Adipocyte (in vitro differentiated cells): ENCODE data around the gene SLC25A12.
A peak's percentile ranks its signal among the peaks of the same experiment; 100 is the strongest.

Experiments
- DNase-seq: peaks from one replicate; pipeline ENCODE4 v3.0.0-alpha.2; 2015; ENCODE audit warnings: low read depth
- H3K27me3 ChIP-seq: replicated peaks from 2 replicates; pipeline ENCODE4 v1.7.0; 2013; ENCODE audit warnings: mild to moderate bottlenecking, low read length, moderate library complexity; ENCODE audit not compliant: control insufficient read depth, insufficient read depth
- H3K36me3 ChIP-seq: 2 replicates; pipeline ENCODE4 v1.7.0; 2013; ENCODE audit warnings: low read length, mild to moderate bottlenecking, moderate library complexity; ENCODE audit not compliant: control insufficient read depth, insufficient read depth, severe bottlenecking
- H3K4me1 ChIP-seq: 2 replicates; pipeline ENCODE4 v1.7.0; 2013; ENCODE audit warnings: mild to moderate bottlenecking, low read length, moderate library complexity; ENCODE audit not compliant: control insufficient read depth, insufficient read depth
- H3K4me3 ChIP-seq: 2 replicates; pipeline ENCODE4 v1.7.0; 2013; ENCODE audit warnings: mild to moderate bottlenecking, low read length, moderate library complexity
- H3K9ac ChIP-seq: 2 replicates; pipeline ENCODE4 v1.7.0; 2013; ENCODE audit warnings: mild to moderate bottlenecking, low read length, moderate library complexity
- H3K9me3 ChIP-seq: 2 replicates; pipeline ENCODE4 v1.7.0; 2013; ENCODE audit warnings: mild to moderate bottlenecking, low read length, moderate library complexity; ENCODE audit not compliant: control insufficient read depth

The SLC25A12 gene

DNA sequence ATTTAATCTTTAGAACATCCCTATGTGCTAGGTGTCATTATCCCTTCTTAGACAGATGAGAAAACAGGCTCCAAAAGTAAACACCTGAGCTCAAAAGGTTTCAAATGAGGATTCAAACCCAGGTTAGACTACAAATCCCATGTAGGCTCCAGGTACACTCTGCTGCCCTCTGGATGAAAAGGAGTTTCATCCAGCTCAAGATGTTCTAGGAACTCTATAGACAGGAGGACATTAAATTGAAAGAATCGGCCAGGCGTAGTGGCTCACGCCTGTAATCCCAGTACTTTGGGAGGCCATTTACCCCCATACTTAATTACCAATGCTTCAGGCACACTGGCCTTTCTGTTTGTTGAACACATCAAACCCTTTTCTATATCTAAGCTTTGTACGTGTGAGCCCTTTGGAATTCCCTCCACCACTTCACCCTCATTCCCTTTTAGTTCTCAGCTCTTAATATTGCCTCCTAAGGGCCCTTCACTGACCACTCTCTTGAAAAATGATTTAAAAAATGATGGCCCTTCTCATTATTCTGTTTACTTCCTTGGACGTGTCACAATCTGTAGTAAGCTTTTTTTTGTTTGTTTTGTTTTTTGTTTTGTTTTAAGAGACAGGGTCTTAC, 10.7 kb downstream of the SLC25A12 start:
- Histone ChIP-seq H3K4me1 (peaks cover 8% of the 10 kb centered on the region), H3K4me3 (no peak overlapping the region), H3K27me3 (no peaks in the 10 kb centered on the region), H3K36me3 (no peaks in the 10 kb centered on the region), H3K9me3 (no peaks in the 10 kb centered on the region), H3K9ac (no peak overlapping the region)
- DNase-seq = no peak

DNA sequence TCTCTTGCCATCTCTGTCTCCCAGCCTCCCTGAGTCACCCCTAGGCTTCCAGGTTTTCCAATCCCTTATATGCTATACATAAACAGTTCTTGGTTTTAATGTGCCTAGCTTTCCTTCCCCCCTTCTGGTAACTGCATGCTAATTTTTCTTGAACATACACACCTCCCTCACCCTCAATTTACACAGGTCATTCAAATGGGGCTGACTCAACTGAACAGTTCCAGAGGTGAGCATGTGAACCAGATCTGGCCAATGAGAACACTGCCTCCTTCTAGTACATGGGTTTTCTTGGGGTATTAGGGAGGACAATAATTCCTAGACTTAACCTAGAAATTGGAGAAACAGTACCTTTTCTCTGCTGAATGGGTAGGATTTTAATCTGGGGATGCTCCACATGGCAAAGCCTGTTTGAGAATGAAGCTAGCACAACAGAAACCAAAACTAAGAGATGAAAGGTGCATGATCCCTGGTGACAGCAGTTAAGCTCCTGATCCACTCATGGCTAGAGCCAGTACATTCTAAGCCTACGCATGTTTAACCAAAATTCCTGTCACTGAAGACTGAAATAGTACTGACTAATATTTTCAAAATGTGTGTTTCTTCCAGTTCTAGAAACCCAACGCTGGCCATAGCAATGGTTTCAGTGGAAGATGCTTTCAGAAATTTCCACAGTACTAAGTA, 11.8 kb downstream of the SLC25A12 start:
- H3K36me3 ChIP-seq = no peaks in the 10 kb centered on the region
- DNase-seq = no peak
- H3K27me3 ChIP-seq = no peaks in the 10 kb centered on the region
- no peak overlapping the region for H3K4me3 ChIP-seq
- no peak overlapping the region for H3K9ac ChIP-seq
- H3K4me1 ChIP-seq = peaks cover 13% of the 10 kb centered on the region
- no peaks in the 10 kb centered on the region for H3K9me3 ChIP-seq

DNA sequence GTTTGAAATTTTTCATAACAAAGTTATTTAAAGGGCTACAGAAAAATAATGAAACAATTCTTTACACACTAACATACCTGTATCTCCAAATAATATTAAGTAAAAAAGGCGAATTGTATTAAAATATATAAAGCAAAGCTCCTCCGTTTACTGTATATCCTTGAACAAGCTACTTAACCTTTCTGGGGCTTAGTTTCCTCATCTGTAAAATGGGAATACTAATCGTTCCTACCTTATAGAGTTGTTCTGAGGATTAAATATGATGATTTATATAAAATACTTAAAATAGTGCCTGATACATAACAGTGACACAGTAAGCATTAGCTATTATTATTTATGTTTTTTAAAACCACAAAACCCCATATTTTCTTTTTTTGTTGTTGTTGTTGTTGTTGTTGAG, 13.3 kb downstream of the SLC25A12 start:
- DNase-seq = no peak
- H3K9me3 ChIP-seq = no peaks in the 10 kb centered on the region
- no peaks in the 10 kb centered on the region for H3K36me3 ChIP-seq
- H3K27me3 ChIP-seq = no peaks in the 10 kb centered on the region
- no peak overlapping the region for H3K9ac ChIP-seq
- peaks cover 13% of the 10 kb centered on the region for H3K4me1 ChIP-seq
- H3K4me3 ChIP-seq = no peak overlapping the region

DNA sequence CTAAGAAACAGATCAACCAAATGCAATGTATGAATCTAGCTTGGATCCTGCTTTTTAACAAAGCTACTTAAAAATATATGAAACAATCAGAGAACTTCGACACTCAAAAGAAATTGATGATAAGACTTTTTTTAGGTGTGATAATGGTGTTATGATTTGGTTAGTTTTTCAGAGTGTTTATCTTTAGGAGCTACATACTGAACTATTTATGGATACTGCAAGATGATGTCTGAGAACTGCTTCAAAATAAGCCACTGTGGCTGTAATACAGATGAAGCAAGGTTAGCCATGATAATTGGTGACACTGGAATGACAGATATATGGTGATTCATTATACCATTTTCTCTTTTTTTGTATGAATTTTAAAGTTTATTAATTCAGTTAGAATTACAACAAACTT, 14.2 kb downstream of the SLC25A12 start:
- DNase-seq = no peak
- no peak overlapping the region for H3K9ac ChIP-seq
- no peak overlapping the region for H3K4me3 ChIP-seq
- H3K27me3 ChIP-seq = no peaks in the 10 kb centered on the region
- H3K9me3 ChIP-seq = no peaks in the 10 kb centered on the region
- H3K4me1 ChIP-seq = peaks cover 13% of the 10 kb centered on the region
- H3K36me3 ChIP-seq = no peaks in the 10 kb centered on the region

DNA sequence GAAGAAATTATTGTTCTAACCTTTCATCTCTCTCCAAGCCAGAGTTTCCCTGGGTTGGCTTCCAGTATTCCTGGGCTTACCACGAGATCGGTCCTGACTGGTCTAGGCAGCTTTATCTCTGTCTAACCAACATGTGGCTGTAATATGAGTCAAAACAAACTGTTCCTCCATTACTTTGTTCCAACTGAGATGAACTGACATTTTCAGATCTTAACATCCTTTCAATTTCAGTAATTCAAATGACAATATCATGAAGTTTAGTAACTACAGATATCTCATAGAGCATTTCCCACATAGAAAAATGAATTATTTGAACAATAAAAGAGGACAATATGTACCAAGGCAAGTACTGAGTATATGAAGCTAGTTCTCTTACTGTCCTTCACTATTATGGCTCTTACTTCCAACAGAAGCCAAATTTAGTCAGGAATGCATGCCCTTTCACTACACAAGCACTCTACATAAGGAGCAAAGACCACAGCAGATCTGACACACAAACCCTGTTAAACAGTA, 15.5 kb downstream of the SLC25A12 start:
- peak overlapping the region; percentile 43 for H3K9ac ChIP-seq
- no peaks in the 10 kb centered on the region for H3K9me3 ChIP-seq
- peak; percentile 86 for DNase-seq
- no peaks in the 10 kb centered on the region for H3K27me3 ChIP-seq
- peak overlapping the region; percentile 63 for H3K4me3 ChIP-seq
- H3K4me1 ChIP-seq = peaks cover 13% of the 10 kb centered on the region
- no peaks in the 10 kb centered on the region for H3K36me3 ChIP-seq

DNA sequence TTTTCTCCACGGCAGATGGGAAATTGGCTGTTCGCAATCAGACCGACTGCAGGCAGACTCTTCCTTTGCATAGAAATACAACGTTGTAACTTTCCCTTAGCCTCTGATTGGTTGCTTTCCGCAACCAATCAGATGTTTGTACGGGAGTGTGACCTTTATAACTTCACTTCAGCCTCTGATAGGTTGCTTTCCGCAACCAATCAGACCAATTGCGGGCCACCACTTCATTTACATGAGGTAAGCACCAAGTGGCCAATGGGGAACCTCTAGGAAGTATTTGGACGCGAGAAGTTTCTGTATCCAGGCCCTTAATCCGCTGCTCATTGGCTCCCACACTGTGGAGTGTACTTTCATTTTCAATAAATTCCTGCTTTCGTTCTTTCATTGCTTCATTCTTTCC, 19.1 kb downstream of the SLC25A12 start:
- Histone ChIP-seq H3K9ac (no peak overlapping the region), H3K4me3 (no peak overlapping the region), H3K9me3 (no peaks in the 10 kb centered on the region), H3K4me1 (peaks cover 13% of the 10 kb centered on the region), H3K36me3 (no peaks in the 10 kb centered on the region), H3K27me3 (no peaks in the 10 kb centered on the region)
- DNase-seq = no peak

DNA sequence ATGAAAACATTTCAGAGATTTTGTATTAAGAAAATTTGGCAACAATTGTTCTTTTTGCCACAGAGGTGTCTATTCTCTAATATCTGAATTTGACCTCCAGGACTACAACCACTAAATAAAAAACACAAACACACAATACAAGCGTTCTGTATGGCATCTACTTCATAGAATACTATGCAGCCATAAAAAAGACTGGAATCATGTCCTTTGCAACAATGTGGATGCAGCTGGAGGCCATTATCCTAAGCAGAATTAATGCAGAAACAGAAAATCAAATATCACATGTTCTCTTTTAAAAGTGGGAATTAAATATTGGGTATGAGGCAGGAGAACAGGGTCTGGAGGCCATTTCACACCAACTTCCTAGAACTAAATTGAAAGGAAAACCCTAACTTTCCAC, 19.5 kb downstream of the SLC25A12 start:
- Histone ChIP-seq H3K9ac (no peak overlapping the region), H3K27me3 (no peaks in the 10 kb centered on the region), H3K36me3 (no peaks in the 10 kb centered on the region), H3K4me3 (no peak overlapping the region), H3K9me3 (no peaks in the 10 kb centered on the region), H3K4me1 (peaks cover 13% of the 10 kb centered on the region)
- DNase-seq = no peak

DNA sequence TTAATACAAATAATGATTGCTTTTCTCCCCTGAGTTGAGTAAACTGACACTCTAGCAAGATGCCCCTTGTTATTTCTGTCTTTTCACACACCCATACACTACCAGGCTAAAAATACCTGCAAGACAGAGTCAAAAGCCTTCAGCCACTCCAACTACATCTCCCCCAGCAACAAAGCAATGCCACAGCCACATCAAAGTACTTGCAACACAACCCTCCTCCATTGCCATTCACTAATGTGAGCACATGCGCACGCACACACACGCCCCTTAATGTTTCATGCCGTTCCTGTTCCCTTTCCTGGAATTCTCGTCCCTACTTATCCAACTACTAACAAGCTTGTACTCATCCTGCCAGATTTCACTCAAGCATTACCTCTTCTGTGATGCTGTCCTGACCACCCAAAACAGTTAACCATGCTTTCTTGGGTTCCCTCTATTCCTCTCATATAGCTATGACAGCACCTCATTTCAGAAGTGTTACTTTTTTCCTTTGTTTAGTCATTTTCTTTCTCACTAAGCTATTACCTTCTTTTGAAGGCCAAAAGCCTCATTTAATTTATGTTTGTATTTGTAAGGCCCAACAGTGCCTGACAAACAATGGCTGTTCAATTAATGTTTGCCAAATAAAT, 29.6 kb downstream of the SLC25A12 start:
- Histone ChIP-seq H3K9me3 (no peaks in the 10 kb centered on the region), H3K36me3 (no peaks in the 10 kb centered on the region), H3K4me3 (no peak overlapping the region), H3K9ac (no peak overlapping the region), H3K4me1 (no peaks in the 10 kb centered on the region), H3K27me3 (no peaks in the 10 kb centered on the region)
- DNase-seq = no peak

DNA sequence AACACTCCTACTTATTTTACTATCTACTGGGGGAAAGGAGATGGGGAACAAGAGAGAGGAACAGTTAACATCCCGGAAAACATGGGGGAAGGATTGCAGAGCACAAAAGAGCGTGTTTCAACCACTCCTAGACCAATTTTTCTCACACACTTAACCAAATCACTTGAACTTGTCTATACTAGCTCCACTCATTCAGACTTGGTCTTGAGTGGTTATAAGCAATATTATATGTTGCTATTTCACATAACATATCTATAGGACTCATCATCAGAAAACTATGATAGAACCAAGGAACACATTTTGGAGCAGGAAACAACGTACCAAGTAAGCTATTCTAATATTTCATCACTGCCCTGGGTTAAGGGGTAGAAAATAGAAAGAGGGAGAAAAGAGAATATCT, 31.5 kb downstream of the SLC25A12 start:
- Histone ChIP-seq H3K9ac (no peak overlapping the region), H3K27me3 (no peaks in the 10 kb centered on the region), H3K36me3 (no peaks in the 10 kb centered on the region), H3K4me3 (no peak overlapping the region), H3K4me1 (peaks cover 16% of the 10 kb centered on the region), H3K9me3 (no peaks in the 10 kb centered on the region)
- no peak for DNase-seq

DNA sequence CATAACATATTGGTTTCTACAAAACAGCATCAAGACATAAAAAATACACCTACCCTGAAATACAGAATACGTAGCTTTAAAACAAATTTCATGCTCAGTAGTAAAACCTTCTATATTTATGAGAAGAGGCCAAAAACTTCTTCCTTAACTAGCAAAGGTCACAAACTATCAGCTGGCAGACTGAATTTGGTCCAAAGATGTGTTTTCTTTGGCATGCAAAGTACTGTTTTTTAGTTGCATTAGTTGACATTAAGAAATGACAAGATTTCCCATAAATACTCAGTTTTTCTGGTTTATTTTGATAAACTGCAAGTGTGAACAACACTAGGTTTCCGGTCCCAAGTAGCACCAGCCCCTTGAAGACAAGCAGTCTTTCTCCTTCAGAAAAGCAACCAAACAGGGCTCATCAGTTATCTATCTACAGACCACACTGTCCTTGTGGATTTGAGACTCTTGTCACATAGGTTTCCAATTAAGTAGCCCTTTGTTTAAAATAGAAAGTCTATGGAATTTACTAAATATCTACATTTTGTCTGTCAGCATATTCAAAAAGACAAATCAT, 35.6 kb downstream of the SLC25A12 start:
- peaks cover 36% of the 10 kb centered on the region for H3K4me1 ChIP-seq
- peak; percentile 61 for DNase-seq
- H3K36me3 ChIP-seq = no peaks in the 10 kb centered on the region
- no peak overlapping the region for H3K9ac ChIP-seq
- H3K27me3 ChIP-seq = no peaks in the 10 kb centered on the region
- H3K4me3 ChIP-seq = peak overlapping the region; percentile 37
- H3K9me3 ChIP-seq = no peaks in the 10 kb centered on the region

DNA sequence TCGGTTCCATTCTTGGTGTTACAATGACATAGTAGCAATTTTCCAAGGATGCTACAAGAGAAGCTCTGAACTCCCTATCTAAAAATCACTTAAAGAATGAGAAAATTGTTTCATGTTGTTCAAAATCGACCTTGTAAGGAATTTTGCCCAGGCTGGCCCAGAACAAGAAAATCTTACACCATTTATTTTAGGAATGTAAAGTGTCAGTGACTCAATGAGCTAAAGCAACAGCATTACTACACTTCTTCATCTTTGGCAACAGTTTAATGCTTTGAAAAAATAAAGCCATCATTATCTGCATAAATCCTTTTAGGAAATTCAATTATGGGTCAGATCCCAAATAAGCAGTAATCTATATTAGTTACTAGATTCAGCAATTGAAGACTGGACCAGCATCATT, 38.6 kb downstream of the SLC25A12 start:
- H3K27me3 ChIP-seq = no peaks in the 10 kb centered on the region
- DNase-seq = peak; percentile 65
- H3K4me1 ChIP-seq = peaks cover 36% of the 10 kb centered on the region
- no peaks in the 10 kb centered on the region for H3K36me3 ChIP-seq
- no peak overlapping the region for H3K9ac ChIP-seq
- H3K9me3 ChIP-seq = no peaks in the 10 kb centered on the region
- H3K4me3 ChIP-seq = no peak overlapping the region
